KMS-11 (cell line): ENCODE measurements around the gene LIMK2.

Experiments used
- H2AFZ ChIP-seq: fragments of 200-600 bp; sonication (generic); 2 replicates; pipeline ENCODE4 v1.6.1; 2016; ENCODE audit warnings: antibody characterized with exemption, mixed run types, low read depth
- H3K27ac ChIP-seq: fragments of 200-600 bp; sonication (generic); 2 replicates; pipeline ENCODE4 v1.6.1; 2016; ENCODE audit warnings: mild to moderate bottlenecking, mixed run types
- H3K27me3 ChIP-seq: fragments of 200-600 bp; sonication (generic); 2 replicates; pipeline ENCODE4 v1.6.1; 2017; ENCODE audit warnings: mild to moderate bottlenecking, low read depth, mixed run types, moderate library complexity; ENCODE audit not compliant: insufficient read depth
- H3K36me3 ChIP-seq: fragments of 200-600 bp; sonication (generic); 2 replicates; pipeline ENCODE4 v1.6.1; 2017; ENCODE audit warnings: mild to moderate bottlenecking, mixed run types; ENCODE audit not compliant: insufficient read depth
- H3K4me1 ChIP-seq: fragments of 200-600 bp; sonication (generic); 2 replicates; pipeline ENCODE4 v1.6.1; 2016; ENCODE audit warnings: mild to moderate bottlenecking, low read depth, mixed run types; ENCODE audit not compliant: poor library complexity, severe bottlenecking
- H3K4me2 ChIP-seq: fragments of 200-600 bp; sonication (generic); 2 replicates; pipeline ENCODE4 v1.7.0; 2016; ENCODE audit warnings: mild to moderate bottlenecking, mixed run types
- H3K4me3 ChIP-seq: fragments of 200-600 bp; sonication (generic); IDR thresholded peaks from 2 replicates; pipeline ENCODE4 v1.6.1; 2017; ENCODE audit warnings: low read depth, low read length, mixed read lengths; ENCODE audit not compliant: insufficient read depth
- H3K79me2 ChIP-seq: fragments of 200-600 bp; sonication (generic); 2 replicates; pipeline ENCODE4 v1.6.1; 2016; ENCODE audit warnings: low read depth, mixed run types; ENCODE audit not compliant: insufficient read depth
- H3K9ac ChIP-seq: fragments of 200-600 bp; sonication (generic); 2 replicates; pipeline ENCODE4 v1.6.1; 2016; ENCODE audit warnings: mild to moderate bottlenecking, mixed run types
- H4K20me1 ChIP-seq: fragments of 200-600 bp; sonication (generic); 2 replicates; pipeline ENCODE4 v1.6.1; 2016; ENCODE audit warnings: mild to moderate bottlenecking, mixed run types; ENCODE audit not compliant: insufficient read depth
- TF ChIP-seq, protein P1 (sequence below): fragments of 200-600 bp; sonication (generic); conservative IDR thresholded peaks from 2 replicates; pipeline ENCODE4 v1.6.1; 2017; ENCODE audit warnings: low read depth, mild to moderate bottlenecking, antibody characterized with exemption, low read length, moderate library complexity, mixed read lengths

The LIMK2 gene

DNA sequence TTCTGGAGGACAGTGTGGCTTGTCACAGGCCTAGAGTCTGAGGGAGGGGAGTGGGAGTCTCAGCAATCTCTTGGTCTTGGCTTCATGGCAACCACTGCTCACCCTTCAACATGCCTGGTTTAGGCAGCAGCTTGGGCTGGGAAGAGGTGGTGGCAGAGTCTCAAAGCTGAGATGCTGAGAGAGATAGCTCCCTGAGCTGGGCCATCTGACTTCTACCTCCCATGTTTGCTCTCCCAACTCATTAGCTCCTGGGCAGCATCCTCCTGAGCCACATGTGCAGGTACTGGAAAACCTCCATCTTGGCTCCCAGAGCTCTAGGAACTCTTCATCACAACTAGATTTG is 67.2 kb downstream of the LIMK2 start:
- no peaks in the 10 kb centered on the region for H3K36me3 ChIP-seq
- H3K9ac ChIP-seq: no peak overlapping the region

DNA sequence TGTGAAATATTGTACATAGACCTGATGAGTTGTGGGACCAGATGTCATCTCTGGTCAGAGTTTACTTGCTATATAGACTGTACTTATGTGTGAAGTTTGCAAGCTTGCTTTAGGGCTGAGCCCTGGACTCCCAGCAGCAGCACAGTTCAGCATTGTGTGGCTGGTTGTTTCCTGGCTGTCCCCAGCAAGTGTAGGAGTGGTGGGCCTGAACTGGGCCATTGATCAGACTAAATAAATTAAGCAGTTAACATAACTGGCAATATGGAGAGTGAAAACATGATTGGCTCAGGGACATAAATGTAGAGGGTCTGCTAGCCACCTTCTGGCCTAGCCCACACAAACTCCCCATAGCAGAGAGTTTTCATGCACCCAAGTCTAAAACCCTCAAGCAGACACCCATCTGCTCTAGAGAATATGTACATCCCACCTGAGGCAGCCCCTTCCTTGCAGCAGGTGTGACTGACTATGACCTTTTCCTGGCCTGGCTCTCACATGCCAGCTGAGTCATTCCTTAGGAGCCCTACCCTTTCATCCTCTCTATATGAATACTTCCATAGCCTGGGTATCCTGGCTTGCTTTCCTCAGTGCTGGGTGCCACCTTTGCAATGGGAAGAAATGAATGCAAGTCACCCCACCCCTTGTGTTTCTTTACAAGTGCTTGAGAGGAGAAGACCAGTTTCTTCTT is 67.9 kb downstream of the LIMK2 start:
- Histone ChIP-seq H3K27ac (no peak overlapping the region), H3K36me3 (no peaks in the 10 kb centered on the region)

More for the DNA sequence above, 67.2 kb downstream of the LIMK2 start:
- Histone ChIP-seq H4K20me1 (no peaks in the 10 kb centered on the region), H3K4me3 (no peak overlapping the region), H3K4me2 (no peak overlapping the region), H3K27me3 (no peaks in the 10 kb centered on the region), H3K4me1 (no peaks in the 10 kb centered on the region), H2AFZ (no peak overlapping the region), H3K79me2 (no peaks in the 10 kb centered on the region), H3K27ac (no peak overlapping the region)
- TF ChIP-seq, protein P1, sequence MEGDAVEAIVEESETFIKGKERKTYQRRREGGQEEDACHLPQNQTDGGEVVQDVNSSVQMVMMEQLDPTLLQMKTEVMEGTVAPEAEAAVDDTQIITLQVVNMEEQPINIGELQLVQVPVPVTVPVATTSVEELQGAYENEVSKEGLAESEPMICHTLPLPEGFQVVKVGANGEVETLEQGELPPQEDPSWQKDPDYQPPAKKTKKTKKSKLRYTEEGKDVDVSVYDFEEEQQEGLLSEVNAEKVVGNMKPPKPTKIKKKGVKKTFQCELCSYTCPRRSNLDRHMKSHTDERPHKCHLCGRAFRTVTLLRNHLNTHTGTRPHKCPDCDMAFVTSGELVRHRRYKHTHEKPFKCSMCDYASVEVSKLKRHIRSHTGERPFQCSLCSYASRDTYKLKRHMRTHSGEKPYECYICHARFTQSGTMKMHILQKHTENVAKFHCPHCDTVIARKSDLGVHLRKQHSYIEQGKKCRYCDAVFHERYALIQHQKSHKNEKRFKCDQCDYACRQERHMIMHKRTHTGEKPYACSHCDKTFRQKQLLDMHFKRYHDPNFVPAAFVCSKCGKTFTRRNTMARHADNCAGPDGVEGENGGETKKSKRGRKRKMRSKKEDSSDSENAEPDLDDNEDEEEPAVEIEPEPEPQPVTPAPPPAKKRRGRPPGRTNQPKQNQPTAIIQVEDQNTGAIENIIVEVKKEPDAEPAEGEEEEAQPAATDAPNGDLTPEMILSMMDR: no peak

DNA sequence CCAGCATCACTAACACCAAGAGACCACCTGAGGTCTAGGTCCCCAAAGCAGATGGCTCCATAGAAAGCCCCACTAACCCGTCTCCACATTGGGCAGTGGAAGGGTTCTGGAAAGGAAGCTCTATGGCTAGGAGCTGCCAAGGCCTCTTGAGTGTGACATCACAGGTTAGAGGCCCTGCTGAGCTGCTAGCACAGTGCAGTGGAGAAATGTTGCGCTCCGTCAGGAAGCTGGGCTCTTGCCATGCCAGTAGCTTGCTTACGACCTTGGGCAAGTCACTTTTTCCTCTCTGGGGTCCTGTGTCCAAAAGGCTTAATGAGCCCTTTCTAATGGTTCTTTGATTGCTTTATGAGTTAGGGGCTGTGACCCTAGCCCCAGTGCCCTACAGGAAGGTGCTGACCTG is 69.6 kb downstream of the LIMK2 start:
- Histone ChIP-seq H3K4me3 (no peak overlapping the region), H3K4me1 (no peaks in the 10 kb centered on the region), H2AFZ (no peak overlapping the region), H4K20me1 (no peaks in the 10 kb centered on the region), H3K79me2 (no peaks in the 10 kb centered on the region), H3K4me2 (no peak overlapping the region), H3K27me3 (no peaks in the 10 kb centered on the region), H3K36me3 (no peaks in the 10 kb centered on the region), H3K9ac (no peak overlapping the region), H3K27ac (no peak overlapping the region)
- TF ChIP-seq, protein P1: no peak

More for the DNA sequence above, 67.9 kb downstream of the LIMK2 start:
- no peaks in the 10 kb centered on the region for H4K20me1 ChIP-seq
- no peak overlapping the region for H3K9ac ChIP-seq
- no peaks in the 10 kb centered on the region for H3K79me2 ChIP-seq
- TF ChIP-seq, protein P1: no peak
- no peak overlapping the region for H3K4me3 ChIP-seq
- H3K4me1 ChIP-seq: no peaks in the 10 kb centered on the region
- no peaks in the 10 kb centered on the region for H3K27me3 ChIP-seq
- no peak overlapping the region for H2AFZ ChIP-seq
- no peak overlapping the region for H3K4me2 ChIP-seq

GRCh38 chr22:31282748-31283468 is 70.8 kb downstream of the LIMK2 start:
- Histone ChIP-seq H3K4me1 (no peaks in the 10 kb centered on the region), H4K20me1 (no peaks in the 10 kb centered on the region), H3K79me2 (no peaks in the 10 kb centered on the region), H3K27ac (no peak overlapping the region), H3K9ac (no peak overlapping the region), H3K27me3 (no peaks in the 10 kb centered on the region), H3K4me2 (no peak overlapping the region), H3K36me3 (no peaks in the 10 kb centered on the region), H3K4me3 (no peak overlapping the region), H2AFZ (no peak overlapping the region)
- TF ChIP-seq, protein P1: no peak
